Measurements from ENCODE around the gene SPEN. TPM values are rescaled to one million over a fixed set of nuclear protein-coding genes. Genes with fewer than 3 reads are reported as not detected.

Gene SPEN
- total RNA-seq, 1 donor from 2014 or later, result 54.7 TPM

GRCh38 chr1:15968172-15968571 lies 120.7 kb downstream of the SPEN start:
- ATAC-seq, result no peak
- no peak for DNase-seq
- Histone ChIP-seq H3K9me3 (no peaks in the 10 kb centered on the region), H3K36me3 (peaks cover 34% of the 10 kb centered on the region), H3K27me3 (ENCODE audit: low read depth) (no peaks in the 10 kb centered on the region), H3K4me1 (peaks cover 51% of the 10 kb centered on the region), H3K27ac (no peak overlapping the region), H3K4me3 (no peak overlapping the region)
- intact Hi-C loops (cut with DNase I), result no loop called here
- TF ChIP-seq CTCF (IDR thresholded peaks at IDR 0.05), result no peak

- intact Hi-C loops (cut with DNase I), result no loop called here
- Histone ChIP-seq H3K4me3 (no peak overlapping the region), H3K9me3 (no peaks in the 10 kb centered on the region), H3K36me3 (peaks cover 35% of the 10 kb centered on the region), H3K27me3 (ENCODE audit: low read depth) (no peaks in the 10 kb centered on the region), H3K27ac (no peak overlapping the region), H3K4me1 (peaks cover 47% of the 10 kb centered on the region)
- ATAC-seq (no peak), DNase-seq (no peak)
- no peak for TF ChIP-seq CTCF (IDR thresholded peaks at IDR 0.05)
Observed at GRCh38 chr1:15969321-15969880, 121.9 kb downstream of the SPEN start.

DNA sequence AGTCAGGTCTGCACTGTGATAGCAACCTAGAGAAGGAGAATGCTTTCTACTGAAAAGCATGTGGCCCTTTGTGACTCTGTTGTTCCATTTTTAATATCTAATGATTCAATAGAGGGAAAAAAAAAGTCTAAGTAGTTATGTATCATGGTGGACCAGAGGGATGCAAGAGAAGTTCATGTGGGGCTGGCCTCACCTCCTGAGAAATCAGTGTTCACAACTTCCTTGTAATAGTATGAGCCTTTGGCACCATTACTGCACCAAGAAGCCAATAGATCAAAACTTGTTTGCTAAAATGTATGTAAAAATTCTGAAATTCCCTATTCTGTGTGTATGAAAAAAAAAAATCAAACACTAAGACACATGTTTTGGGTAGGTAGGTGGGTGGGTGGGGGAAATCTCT lies 123.4 kb downstream of the SPEN start:
- TF ChIP-seq CTCF (IDR thresholded peaks at IDR 0.05), result no peak
- Histone ChIP-seq H3K4me3 (no peak overlapping the region), H3K9me3 (no peaks in the 10 kb centered on the region), H3K27ac (no peak overlapping the region), H3K36me3 (peaks cover 35% of the 10 kb centered on the region), H3K27me3 (ENCODE audit: low read depth) (no peaks in the 10 kb centered on the region), H3K4me1 (peaks cover 42% of the 10 kb centered on the region)
- ATAC-seq, result no peak
- no peak for DNase-seq
- intact Hi-C loops (cut with DNase I), result no loop called here

DNA sequence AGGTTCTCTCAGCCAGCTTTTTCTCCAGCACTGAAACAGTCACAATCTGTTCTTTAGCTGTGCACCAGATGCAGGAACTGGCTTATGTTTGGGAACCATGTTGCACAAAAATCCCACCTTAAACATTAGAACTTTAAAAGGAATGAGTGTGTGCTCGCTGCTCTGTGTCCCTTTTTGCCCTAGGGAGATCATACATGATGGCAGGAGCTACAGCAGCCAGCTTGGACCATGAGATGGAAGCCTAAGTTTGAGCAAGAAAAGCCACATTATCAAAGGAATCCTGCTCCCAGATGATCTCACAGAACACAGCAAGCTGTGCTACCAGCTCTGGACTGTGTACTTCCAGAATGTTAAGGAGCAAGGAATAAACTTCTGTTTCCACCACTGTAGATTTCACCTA lies 124.9 kb downstream of the SPEN start:
- TF ChIP-seq CTCF (IDR thresholded peaks at IDR 0.05), result no peak
- no peak overlapping the region for H3K27ac ChIP-seq
- no peak overlapping the region for H3K4me3 ChIP-seq
- ATAC-seq, result no peak
- intact Hi-C loops (cut with DNase I), result no loop called here
- peaks cover 33% of the 10 kb centered on the region for H3K4me1 ChIP-seq
- DNase-seq, result no peak
- H3K27me3 ChIP-seq (ENCODE audit: low read depth), result no peaks in the 10 kb centered on the region
- H3K36me3 ChIP-seq, result peaks cover 35% of the 10 kb centered on the region
- no peaks in the 10 kb centered on the region for H3K9me3 ChIP-seq

- H3K27me3 ChIP-seq (ENCODE audit: low read depth), result no peaks in the 10 kb centered on the region
- H3K4me3 ChIP-seq, result no peak overlapping the region
- H3K36me3 ChIP-seq, result peaks cover 28% of the 10 kb centered on the region
- intact Hi-C loops (cut with DNase I), result no loop called here
- peaks cover 23% of the 10 kb centered on the region for H3K4me1 ChIP-seq
- ATAC-seq (no peak), DNase-seq (no peak)
- no peak overlapping the region for H3K27ac ChIP-seq
- H3K9me3 ChIP-seq, result no peaks in the 10 kb centered on the region
- TF ChIP-seq CTCF (IDR thresholded peaks at IDR 0.05), result no peak
Observed at GRCh38 chr1:15973772-15974171, 126.3 kb downstream of the SPEN start.

DNA sequence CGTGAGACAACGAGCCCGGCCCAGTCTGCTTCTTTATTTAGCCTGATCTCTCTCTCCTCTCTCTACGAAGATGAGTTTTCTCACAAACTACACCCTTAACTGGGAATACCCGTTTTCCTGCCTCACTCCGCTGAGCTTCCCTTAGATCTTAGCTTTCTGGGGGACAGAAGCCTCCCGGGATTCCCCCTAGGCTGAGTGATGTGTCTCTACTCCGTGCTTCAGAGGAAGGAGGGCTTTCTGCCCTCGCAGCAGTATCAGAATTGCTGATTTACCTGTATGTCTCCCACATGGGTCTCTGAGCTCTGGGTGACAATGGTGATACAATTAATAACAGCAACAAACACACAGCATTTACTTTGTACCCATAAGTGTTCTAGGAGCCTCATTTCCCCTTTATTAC lies 127.3 kb downstream of the SPEN start:
- H3K27me3 ChIP-seq (ENCODE audit: low read depth), result no peaks in the 10 kb centered on the region
- no peak for TF ChIP-seq CTCF (IDR thresholded peaks at IDR 0.05)
- ATAC-seq, result no peak
- no peaks in the 10 kb centered on the region for H3K9me3 ChIP-seq
- H3K4me1 ChIP-seq, result peaks cover 23% of the 10 kb centered on the region
- no peak for DNase-seq
- intact Hi-C loops (cut with DNase I), result no loop called here
- H3K36me3 ChIP-seq, result peaks cover 19% of the 10 kb centered on the region
- H3K27ac ChIP-seq, result peak overlapping the region; percentile 79
- H3K4me3 ChIP-seq, result peak overlapping the region; percentile 86

Measured in lower lobe of right lung (tissue), 2 donors.